ENCODE measurements around the gene SF3B1.
A peak's percentile ranks its signal among the peaks of the same experiment; 100 is the strongest.
"Not testable (repeated sequence)": the region's sequence is repeated elsewhere in the genome, so short reads cannot be mapped to it uniquely, and the experiment has no call there.

Gene SF3B1, protein sequence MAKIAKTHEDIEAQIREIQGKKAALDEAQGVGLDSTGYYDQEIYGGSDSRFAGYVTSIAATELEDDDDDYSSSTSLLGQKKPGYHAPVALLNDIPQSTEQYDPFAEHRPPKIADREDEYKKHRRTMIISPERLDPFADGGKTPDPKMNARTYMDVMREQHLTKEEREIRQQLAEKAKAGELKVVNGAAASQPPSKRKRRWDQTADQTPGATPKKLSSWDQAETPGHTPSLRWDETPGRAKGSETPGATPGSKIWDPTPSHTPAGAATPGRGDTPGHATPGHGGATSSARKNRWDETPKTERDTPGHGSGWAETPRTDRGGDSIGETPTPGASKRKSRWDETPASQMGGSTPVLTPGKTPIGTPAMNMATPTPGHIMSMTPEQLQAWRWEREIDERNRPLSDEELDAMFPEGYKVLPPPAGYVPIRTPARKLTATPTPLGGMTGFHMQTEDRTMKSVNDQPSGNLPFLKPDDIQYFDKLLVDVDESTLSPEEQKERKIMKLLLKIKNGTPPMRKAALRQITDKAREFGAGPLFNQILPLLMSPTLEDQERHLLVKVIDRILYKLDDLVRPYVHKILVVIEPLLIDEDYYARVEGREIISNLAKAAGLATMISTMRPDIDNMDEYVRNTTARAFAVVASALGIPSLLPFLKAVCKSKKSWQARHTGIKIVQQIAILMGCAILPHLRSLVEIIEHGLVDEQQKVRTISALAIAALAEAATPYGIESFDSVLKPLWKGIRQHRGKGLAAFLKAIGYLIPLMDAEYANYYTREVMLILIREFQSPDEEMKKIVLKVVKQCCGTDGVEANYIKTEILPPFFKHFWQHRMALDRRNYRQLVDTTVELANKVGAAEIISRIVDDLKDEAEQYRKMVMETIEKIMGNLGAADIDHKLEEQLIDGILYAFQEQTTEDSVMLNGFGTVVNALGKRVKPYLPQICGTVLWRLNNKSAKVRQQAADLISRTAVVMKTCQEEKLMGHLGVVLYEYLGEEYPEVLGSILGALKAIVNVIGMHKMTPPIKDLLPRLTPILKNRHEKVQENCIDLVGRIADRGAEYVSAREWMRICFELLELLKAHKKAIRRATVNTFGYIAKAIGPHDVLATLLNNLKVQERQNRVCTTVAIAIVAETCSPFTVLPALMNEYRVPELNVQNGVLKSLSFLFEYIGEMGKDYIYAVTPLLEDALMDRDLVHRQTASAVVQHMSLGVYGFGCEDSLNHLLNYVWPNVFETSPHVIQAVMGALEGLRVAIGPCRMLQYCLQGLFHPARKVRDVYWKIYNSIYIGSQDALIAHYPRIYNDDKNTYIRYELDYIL

DNA sequence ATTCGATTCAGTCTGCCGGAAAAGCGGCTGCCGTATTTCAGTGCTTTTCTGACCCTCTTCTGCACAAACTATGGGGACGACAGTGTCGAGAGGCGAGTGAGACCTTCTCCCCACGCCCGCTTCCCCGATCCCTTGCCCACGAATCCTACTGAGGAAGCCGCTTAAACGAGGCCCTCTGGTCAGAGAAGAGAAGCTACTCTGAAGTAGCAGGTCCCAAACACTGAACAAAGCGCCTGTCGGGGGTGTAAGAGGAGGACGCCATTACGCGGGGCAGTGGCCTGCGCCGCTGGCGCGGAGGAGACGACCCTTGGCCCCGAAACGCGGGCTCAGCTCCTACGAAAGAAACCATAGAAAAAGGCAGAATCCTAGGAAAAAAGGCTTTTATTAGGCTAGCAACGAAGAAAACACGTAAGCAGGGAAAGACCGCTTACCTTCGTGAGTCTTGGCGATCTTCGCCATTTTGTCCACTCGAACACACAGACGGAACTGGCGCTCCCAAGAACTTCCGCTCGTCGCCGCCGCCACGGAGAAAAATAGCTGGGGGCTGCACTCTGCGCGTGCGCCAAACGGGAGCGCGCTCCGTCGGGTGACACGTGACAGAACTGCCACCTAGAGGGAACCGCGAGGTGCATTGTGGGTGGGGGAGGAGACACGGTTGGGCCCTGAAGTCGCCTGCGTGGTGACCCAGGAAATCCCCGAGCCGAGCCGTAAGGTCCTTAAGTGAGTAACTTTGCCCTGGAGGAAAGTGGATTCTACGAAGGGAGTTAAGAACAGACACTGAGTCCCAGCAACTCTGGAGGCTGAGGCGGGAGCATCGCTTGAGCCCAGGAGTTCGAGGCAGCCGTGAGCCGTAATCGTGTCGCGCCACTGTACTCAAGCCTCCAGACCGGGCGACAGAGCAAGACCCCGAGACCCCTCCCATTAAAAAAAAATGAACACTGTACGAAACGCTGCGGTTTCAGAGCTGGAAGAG is at the start of gene SF3B1:
Gene SF3B1, minus strand, starts transcription at position 488 of the 973 bp plus-strand sequence. Its CDS starts 29 bp downstream, at position 459.
- peak; percentile 99 to 100 (median 99) for DNase-seq

DNA sequence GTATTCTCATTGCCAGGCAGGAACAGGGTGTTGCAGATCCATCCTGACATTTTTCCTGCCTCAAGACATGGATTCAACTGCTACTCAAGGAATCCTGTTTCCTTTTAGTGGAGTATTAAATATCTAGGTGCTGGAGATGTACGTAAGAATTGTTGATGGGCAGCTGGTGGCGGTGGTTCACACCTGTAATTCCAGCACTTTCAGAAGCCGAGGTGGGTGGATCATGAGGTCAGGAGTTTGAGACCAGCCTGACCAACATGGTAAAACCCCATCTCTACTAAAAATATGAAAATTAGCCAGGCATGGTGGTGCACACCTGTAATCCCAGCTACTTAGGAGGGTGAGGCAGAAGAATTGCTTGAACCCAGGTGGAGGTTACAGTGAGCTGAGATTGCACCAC is 49.4 kb upstream of the SF3B1 start:
- DNase-seq: not testable (repeated sequence)

DNA sequence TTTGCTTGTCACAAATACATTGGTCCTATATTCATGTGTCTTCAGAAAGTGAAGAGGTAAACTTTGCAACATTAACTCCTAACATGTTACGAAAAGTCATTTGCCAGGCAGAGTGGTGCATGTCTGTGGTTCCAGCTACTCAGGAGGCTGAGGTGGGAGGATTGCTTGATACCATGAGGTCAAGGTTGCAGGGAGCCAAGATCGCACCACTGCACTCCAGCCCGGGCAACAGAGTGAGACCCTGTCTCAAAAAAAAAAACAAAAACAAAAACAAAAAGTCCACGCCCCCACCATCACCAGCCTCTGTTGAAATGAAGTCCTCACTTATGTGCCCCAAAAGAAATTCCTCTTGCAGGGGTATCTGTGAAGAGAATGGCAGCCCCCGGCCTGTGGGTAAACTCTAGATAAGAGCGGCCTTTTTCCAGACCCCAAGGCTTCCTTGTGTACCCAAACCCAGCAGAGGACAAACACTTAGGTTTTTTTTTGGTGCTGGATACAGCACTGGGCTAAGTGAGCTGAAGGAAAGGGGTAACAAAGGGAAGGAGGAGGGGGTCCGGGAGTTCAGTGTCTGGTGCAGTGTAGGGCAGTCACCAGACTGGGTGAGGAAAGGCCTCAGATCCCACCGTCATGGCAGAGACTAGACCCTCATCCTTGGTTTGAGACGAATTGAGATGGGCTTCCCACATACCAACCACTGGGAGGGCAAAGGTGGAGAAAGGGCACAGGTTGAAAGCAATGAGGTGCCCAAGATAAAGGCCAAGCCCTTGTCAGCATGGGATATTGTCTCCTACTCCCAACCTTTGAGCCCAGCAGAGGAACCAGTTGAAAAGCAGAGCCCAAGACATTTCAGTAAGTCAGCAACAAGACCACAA is 45.6 kb upstream of the SF3B1 start:
- DNase-seq: no peak

DNA sequence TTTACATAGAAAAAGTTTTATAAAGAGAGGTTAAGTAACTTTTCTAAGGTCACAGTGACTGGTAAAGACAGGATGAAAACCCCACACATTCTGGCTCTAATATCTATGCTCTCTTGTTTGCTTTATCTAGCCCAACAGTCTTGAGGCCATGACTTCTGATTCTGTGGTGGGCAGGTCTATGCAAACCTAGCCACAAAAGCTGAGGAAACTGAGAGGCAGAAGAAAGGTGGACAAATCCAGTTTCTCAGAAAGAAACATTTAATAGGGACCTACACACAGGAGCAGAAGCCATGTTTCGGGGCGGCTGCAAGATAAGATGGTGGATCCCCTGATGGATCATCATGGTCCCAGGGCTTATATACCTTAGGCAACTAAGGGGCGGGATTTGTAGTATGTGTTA is 43.0 kb upstream of the SF3B1 start:
- DNase-seq: no peak

DNA sequence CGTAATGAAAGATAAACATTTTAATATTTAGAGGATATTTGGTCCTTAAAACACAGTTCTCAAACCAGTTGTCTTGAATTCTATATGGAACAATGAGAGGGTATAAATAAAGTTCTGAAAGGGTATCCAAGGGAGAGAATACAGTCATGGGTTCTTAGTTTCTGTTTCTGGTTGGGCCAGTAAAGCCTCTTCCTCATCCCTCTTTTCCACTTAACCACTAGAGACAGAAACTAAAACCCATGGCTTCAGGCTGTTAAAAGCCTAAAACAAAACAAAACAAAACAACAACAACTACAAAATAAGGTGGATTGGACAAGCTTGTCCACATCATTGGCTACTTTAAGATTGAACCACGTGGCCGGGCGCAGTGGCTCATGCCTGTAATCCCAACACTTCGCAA is 37.3 kb upstream of the SF3B1 start:
- DNase-seq: no peak

DNA sequence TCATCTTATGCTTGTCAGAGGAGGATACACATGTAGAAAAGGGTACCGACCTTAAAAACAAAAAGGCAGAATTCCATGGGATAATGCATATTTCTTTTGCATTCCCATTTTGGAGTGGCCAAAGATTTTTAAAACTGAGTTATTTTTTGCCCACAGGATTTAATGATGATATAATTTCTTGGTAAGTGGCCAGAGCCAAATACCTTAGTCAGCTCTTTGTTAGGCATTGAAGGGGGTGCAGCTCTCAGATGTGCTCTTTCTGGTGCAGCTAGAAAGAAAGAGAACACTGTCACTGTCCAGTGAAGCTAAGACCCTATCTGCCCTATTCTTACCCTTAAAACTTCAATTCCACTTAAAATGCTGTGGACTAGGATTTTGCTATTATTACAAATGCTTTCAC is 29.3 kb upstream of the SF3B1 start:
- no peak for DNase-seq

DNA sequence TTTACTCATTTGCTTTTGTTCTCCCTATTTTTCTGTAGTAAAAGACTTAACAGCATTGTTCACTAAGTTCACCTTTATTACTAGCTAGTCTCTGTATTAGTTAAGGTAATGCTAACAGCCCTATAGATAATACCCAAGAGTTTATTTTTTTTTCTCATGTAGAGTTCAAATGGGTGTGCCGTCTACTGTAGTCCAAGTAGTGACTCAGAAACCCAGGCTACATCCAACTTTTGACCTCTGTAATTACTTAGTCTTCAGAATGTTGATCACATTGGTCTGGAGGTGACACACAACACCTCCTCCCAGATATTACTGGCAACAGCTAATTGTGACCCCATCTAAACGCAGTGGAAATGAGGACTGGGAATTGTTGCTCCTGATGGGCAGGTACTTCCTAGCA is 26.2 kb upstream of the SF3B1 start:
- DNase-seq: no peak

DNA sequence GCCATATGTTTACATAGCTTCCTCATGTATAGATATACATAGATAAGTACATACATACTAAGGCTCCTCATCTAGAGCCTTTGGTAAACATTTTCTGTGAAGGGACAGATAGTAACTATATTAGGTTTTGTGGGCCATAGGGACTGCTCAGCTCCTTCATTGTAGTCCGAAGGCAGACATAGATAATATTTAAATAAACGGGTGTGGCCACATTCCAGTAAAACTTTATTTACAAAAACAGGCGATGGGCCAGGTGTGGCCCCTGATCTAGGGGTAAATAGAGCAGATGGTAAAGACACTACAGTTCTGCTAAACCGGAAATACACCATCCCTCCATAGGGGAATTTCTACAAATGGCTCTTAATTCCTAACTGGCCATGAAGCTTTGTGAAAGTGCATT is 25.8 kb upstream of the SF3B1 start:
- DNase-seq: no peak

DNA sequence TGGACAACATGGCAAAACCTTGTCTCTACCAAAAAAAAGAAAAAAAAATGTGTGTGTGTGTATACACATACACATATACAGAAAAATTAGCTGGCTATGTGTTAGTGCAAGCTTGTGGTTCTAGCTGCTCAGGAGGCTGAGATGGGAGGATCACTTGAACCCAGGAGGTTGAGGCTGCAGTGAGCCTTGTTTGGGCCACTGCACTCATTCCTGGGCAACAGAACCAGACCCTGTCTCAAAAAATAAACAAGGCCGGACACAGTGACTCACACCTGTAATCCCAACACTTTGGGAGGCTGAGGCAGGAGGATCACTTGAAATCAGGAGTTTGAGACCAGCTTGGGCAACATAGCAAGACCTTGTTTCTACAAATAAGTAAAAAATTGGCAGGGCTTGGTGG is 20.6 kb upstream of the SF3B1 start:
- no peak for DNase-seq

DNA sequence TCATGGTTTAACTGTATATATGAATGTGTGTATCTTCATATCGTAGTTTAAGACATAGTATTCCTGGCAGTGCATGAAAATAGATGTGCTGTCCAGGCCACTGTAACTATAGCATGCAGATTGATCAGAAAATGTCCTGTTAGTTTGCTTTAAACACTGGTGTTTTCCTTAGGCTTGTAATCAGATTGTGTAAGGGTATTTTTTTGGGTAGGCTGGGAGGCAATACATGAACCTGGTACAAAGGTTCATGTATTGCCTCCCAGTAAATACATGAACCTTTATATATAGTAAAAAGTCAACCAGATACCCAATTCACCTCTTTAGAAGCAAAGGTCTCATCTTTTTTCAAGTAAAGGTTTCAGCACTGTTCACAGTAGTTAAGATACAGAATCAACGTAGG is 20.1 kb upstream of the SF3B1 start:
- no peak for DNase-seq

DNA sequence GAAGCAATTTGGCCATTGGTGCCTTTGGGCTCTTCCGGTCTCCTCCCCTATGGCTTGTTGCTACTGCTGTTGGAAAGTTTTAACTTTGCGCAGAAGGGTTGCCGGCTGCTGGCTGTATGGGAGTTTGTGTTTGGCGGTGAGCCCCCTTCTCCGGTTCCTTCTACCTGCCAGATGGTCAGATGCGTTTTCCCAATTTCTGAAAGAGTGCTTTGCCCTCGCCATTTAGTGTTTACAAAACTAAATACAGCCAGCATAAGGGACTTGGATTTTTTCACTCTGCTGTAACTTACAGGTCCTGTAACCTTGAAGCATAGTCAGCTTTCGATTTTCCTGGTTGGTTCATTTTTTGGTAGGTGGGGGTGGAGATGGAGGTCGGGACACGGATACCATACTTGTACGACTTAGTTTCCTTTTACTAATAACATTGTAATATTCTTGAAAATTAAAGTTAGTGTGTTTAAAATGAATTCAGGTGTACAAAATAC is 19.1 kb upstream of the SF3B1 start:
- no peak for DNase-seq

DNA sequence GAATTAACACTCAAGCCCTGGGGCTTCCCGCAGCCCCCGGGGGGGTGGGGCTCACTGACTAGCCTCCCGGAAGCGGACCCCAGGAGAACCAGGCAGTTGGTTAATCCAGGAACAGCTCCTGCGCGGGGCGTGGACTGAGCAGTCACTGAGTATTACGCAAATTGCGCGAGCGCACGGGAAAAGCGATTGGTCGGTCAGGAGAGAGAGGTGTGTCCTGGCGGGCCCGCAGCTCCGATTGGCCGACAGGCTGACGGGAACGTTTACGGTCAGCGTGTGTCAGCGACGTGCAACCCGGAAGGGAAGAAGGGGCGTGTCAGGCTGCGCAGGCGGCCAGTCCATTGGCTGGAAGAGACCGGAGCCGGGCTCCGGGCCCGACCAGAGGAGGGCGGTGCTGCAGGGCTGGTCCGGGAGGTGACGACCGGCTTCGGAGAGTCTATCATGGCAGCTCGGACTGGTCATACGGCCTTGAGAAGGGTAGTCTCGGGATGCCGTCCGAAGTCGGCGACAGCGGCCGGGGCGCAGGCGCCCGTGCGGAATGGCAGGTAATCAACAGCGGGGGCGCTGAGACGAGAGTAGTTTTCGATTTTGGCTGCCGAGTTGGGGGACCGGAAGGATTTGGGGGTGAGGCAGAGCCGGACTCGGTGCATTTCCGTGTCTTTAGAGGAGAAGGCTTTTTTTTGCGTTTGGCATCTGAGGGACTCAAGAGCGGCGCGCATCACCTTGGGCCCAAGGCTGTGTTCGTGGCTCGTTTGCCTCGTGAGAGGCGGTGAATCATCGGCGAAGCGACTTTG is 18.5 kb upstream of the SF3B1 start, which contains the start of gene COQ10B:
Gene COQ10B, plus strand, starts transcription at position 430 of the 791 bp plus-strand sequence. Its CDS starts 9 bp downstream, at position 439.
- DNase-seq: peak; percentile 99 to 100 (median 99)

DNA sequence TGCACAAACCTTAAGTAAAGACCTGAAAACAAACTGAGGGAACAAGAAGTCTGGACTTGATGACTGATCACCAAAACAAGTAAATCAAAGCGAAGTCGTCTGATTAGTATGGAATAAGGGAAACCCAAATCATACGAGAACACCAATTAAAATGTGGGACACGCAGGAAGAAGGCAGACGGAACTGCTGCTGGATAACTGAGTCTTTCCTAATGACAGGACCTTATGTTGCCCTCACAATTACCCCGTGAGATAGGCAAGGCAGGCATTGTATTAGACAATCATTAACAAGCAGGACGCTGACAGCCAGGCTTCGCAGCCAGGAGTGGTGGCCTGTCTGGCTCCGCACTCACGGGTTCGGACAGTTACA is 17.9 kb upstream of the SF3B1 start:
- no peak for DNase-seq

DNA sequence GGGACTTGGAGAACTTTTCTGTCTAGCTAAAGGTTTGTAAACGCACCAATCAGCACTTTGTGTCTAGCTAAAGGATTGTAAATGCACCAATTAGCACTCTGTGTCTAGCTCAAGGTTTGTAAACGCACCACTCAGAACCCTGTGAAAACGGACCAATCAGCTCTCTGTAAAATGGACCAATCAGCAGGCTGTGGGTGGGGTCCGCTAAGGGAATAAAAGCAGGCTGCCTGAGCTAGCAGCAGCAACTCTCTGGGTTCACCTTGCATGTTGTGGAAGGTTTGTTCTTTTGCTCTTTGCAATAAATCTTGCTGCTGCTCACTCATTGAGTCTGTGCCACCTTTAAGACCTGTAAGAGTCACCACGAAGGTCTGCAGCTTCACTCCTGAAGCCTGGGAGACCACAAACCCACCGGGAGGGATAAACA is 16.1 kb upstream of the SF3B1 start:
- DNase-seq: not testable (repeated sequence)

DNA sequence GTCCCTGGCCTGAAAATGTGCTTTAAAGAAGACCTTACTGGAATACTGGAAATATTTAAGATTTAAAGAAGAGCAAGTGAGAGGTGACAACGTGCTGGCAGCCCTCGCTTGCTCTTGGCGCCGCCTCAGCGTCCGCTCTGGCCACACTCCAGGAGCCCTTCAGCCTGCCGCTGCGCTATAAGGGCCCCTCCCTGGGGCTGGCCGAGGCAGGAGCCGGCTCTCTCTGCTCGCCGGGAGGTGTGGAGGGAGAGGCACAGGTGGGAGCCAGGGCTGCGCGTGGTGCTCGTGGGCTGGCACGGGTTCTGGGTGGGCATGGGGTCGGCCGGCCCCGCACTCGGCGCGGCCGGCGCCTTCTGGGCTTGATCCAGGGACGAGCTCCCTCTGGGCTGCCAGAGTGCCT is 15.6 kb upstream of the SF3B1 start:
- no peak for DNase-seq

DNA sequence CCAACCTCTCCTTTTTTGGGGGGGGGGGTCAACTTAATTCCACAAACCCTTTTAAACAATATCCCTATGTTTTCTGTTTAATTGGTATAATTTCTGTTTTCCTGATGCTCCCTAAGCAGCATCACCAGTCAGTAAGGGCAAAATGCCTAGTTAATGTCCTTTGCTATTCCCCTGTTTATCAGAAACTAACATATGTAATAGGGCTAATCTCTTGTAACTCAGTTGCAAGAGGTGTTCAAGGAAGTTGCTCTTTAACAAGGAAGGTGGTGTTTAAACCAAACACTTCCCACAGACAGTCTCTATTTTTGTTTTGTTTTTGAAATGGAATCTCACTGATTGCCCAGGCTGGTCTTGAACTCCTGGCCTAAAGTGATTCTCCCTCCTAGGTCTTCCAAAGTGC is 12.0 kb upstream of the SF3B1 start:
- no peak for DNase-seq

DNA sequence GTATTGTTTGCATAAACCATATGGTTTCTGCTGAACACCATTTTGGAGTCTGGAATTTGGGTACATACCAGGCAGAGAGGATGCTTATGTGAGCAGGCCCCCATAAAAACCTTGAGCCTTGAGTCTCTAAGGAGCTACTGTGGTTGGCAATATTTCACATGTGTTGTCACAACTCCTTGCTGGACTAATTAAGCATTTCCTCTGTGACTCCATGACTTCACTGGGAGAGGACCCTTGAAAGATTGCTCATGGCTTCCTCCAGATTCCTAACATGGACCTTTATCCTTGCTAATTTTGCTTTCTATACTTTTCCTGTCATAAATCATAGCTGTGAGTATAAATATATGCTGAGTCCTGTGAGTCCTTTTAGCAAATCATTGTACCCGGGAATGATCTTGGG is 10.9 kb upstream of the SF3B1 start:
- DNase-seq: no peak

DNA sequence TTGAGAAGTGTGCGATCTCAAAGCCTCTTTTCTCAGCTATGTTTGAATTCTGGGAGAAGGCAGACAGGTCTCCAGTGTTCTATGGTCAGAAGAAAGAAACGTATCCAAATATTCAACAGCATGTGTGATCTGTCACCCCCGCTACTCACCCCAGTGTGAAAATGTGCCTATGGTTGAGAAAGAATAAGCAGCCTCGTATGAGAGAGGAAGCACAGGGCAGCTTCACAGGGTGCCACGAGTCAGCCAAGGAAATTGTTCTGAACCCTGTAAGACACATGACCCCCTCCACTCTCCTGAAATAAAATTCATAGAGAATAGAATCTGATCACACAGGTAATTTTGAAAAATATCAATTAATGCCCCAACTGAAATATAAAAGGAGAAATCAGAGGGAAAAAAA is 8.0 kb upstream of the SF3B1 start:
- peak; percentile 59 to 76 (median 62) for DNase-seq

DNA sequence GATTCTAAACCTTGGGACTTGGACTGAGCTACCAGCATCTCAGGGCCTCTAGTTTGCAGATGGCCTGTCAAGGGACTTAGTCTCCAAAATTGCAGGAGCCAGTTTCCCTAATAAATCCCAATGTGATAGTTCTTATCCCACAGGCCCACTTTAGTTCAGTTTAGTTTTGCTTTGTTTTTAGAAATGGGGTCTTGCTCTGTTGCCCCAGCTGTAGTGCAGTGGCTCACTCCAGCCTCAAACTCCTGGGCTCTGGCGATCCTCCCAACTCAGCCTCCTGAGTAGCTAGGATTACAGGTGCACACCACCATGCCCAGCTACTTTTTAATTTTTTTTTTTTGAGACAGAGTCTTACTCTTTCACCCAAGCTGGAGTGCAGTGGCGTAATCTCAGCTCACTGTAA is 2.6 kb upstream of the SF3B1 start:
- no peak for DNase-seq
